Activated B cell treated with CpG ODN at 0.5 μM for 24 hours (primary cell): ENCODE results near the gene RETREG1. TPM values are rescaled to one million over a fixed set of nuclear protein-coding genes. Genes with fewer than 3 reads are reported as not detected.

Experiments used
- ATAC-seq: fragments of 200-7000 bp; cut with Tn5 transposase; one replicate; pipeline ENCODE4 v1.10.0; 2021; ENCODE audit warnings: low read depth, mild to moderate bottlenecking, moderate library complexity
- CTCF ChIA-PET: fragments of 350-600 bp; sonication (Branson Sonifier 250); formaldehyde crosslinking; loops from one replicate; lab custom pipeline; 2021; ENCODE audit warnings: antibody characterized with exemption; lab: Charles Lee
- POLR2A ChIA-PET: fragments of 350-600 bp; sonication (Branson Sonifier 250); formaldehyde crosslinking; loops from one replicate; lab custom pipeline; 2021; ENCODE audit warnings: antibody characterized with exemption; lab: Charles Lee
- DNase-seq: peaks from one replicate; pipeline ENCODE4 v3.0.0; 2022
- H3K27ac Mint-ChIP-seq: one replicate; pipeline ENCODE4 v1.8.0; 2020; ENCODE audit warnings: mixed read lengths
- H3K27me3 Mint-ChIP-seq: one replicate; pipeline ENCODE4 v1.8.0; 2021; ENCODE audit warnings: mixed read lengths
- H3K36me3 Mint-ChIP-seq: one replicate; pipeline ENCODE4 v1.8.0; 2021; ENCODE audit warnings: low read depth, mixed read lengths
- H3K4me1 Mint-ChIP-seq: one replicate; pipeline ENCODE4 v1.8.0; 2021; ENCODE audit warnings: mixed read lengths
- H3K4me3 Mint-ChIP-seq: one replicate; pipeline ENCODE4 v1.8.0; 2020; ENCODE audit warnings: mild to moderate bottlenecking, mixed read lengths
- H3K9me3 Mint-ChIP-seq: one replicate; pipeline ENCODE4 v1.8.0; 2020; ENCODE audit warnings: mixed read lengths
- CTCF ChIP-seq: fragments of 200-600 bp; IDR thresholded peaks from one replicate; pipeline ENCODE4 v1.8.0; 2022; ENCODE audit warnings: antibody characterized with exemption, mild to moderate bottlenecking
- intact Hi-C: fragments of 100-400 bp; cut with micrococcal nuclease; formaldehyde crosslinking; loops from one replicate; pipeline ENCODE4 v1.15.1; 2024
- total RNA-seq: library from RNA; stranded (reverse); gene quantifications from 2 replicates; pipeline ENCODE4 v1.2.3, GENCODE V29; 2022

Gene RETREG1
- total RNA-seq, 1 donor from 2014 or later = 3.5 TPM

DNA sequence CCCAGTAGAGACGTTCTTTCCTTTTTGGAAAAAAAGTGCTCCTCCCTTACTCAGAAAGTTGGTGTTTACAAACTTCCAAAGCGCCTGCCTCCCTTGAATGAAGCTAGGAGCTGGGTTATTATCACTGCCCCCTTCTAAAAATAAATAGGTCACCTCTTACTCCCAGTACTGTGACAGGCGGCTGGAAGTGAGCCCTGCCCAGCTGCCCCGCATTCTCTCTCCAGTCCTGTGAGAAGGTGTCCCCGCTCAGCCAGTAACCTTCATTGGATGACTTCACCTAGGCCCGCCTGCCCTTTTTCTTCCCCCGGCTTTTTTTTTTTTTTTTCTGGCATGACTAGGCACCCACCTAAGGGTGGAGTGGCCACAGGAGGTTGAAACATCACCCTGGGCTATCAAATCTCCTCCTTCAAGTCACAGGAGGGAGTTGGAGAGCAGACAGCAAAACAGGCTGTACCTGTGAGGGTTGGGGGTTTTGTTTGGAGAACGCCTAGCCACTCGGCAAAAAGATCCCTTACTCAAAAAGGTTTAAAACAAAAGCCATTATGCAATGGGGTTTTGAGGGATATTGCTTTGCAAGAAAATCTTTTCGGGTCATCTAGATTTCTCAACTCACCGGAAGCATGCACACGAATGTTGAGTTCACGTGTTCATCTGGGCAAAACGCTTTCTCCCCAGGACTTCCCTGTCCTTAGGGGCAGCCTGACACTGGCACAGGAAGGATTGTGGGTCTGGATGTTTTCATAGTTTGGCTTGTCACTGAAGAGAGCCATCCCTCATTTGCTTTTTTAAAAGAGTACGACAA is 107.9 kb downstream of the RETREG1 start:
- no peak overlapping the region for H3K4me3 Mint-ChIP-seq
- H3K27me3 Mint-ChIP-seq = no peaks in the 10 kb centered on the region
- DNase-seq (no peak), ATAC-seq (no peak)
- H3K27ac Mint-ChIP-seq = no peak overlapping the region
- no peaks in the 10 kb centered on the region for H3K36me3 Mint-ChIP-seq
- intact Hi-C loops = no loop called here
- H3K9me3 Mint-ChIP-seq = no peaks in the 10 kb centered on the region
- ChIA-PET CTCF (no interaction called here), POLR2A (no interaction called here)
- peaks cover 7% of the 10 kb centered on the region for H3K4me1 Mint-ChIP-seq
- TF ChIP-seq CTCF = no peak

GRCh38 chr5:16507716-16508115 is 109.1 kb downstream of the RETREG1 start:
- ChIA-PET POLR2A (no interaction called here), CTCF (no interaction called here)
- Mint-ChIP-seq H3K27me3 (no peaks in the 10 kb centered on the region), H3K9me3 (no peaks in the 10 kb centered on the region), H3K4me3 (no peak overlapping the region), H3K36me3 (no peaks in the 10 kb centered on the region), H3K4me1 (peaks cover 7% of the 10 kb centered on the region), H3K27ac (no peak overlapping the region)
- ATAC-seq = no peak
- TF ChIP-seq CTCF = no peak
- no peak for DNase-seq
- intact Hi-C loops = no loop called here

DNA sequence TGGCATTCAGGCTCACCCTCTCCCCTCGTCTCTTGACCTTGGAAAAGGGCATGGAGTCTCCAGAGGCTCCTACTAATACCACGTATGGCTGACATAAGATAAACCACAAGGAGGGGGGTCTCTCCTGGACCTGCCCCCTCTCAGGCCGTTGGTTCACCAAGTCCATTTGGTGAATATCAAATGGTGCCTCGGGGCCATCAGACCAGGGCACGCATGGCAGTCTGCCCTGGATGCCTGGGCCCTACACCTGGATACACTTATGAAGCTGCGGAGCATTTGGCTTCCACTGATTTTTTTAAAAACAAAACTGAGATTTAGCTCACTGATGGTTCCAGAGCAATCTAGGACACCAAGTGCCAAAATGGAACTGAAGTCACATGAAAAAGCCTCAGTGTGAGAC is 110.9 kb downstream of the RETREG1 start:
- intact Hi-C loops = no loop called here
- no peak for ATAC-seq
- Mint-ChIP-seq H3K4me3 (no peak overlapping the region), H3K4me1 (peaks cover 7% of the 10 kb centered on the region), H3K36me3 (no peaks in the 10 kb centered on the region), H3K27ac (no peak overlapping the region), H3K9me3 (no peaks in the 10 kb centered on the region), H3K27me3 (no peaks in the 10 kb centered on the region)
- ChIA-PET CTCF (no interaction called here), POLR2A (interaction anchor here (0.6 kb wide), 1 partner anchor 273 kb away, joined by 3 read pairs; no protein-coding TSS in a partner anchor)
- no peak for DNase-seq
- TF ChIP-seq CTCF = no peak

- DNase-seq (no peak), ATAC-seq (no peak)
- Mint-ChIP-seq H3K27me3 (no peaks in the 10 kb centered on the region), H3K4me1 (peaks cover 7% of the 10 kb centered on the region), H3K27ac (no peak overlapping the region), H3K36me3 (no peaks in the 10 kb centered on the region), H3K9me3 (no peaks in the 10 kb centered on the region), H3K4me3 (no peak overlapping the region)
- intact Hi-C loops = no loop called here
- ChIA-PET CTCF (no interaction called here), POLR2A (interaction anchor here (0.6 kb wide), 1 partner anchor 273 kb away, joined by 3 read pairs; no protein-coding TSS in a partner anchor)
- TF ChIP-seq CTCF = no peak
These were observed 111.5 kb downstream of the RETREG1 start for GRCh38 chr5:16505140-16505891.

DNA sequence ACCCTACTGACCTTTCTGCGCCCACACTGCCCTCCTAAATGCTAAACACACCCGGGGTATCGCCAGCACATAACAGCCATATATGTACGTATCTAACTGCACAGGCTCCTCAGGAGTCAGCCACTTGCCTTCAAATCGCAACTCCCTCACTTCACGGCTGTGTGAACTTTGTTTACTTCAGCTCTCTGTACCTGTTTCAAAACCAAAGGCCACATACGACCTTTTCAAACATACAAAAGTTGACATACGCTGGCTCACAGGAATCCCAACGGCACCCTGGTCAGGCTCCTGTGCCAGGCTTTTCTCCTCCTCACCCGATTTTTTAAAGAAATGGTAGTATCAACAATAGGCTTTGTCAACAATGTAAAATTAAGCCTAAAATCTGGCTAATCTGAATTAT is 112.2 kb downstream of the RETREG1 start:
- Mint-ChIP-seq H3K27ac (no peak overlapping the region), H3K27me3 (no peaks in the 10 kb centered on the region)

More for the DNA sequence above, 112.2 kb downstream of the RETREG1 start:
- Mint-ChIP-seq H3K36me3 (no peaks in the 10 kb centered on the region), H3K4me3 (no peak overlapping the region), H3K4me1 (peaks cover 7% of the 10 kb centered on the region), H3K9me3 (no peaks in the 10 kb centered on the region)
- intact Hi-C loops = no loop called here
- ATAC-seq (no peak), DNase-seq (no peak)
- CTCF ChIA-PET = no interaction called here
- TF ChIP-seq CTCF = no peak
- POLR2A ChIA-PET = no interaction called here
